ENCODE data around the gene CAMK2D.

Gene CAMK2D

DNA sequence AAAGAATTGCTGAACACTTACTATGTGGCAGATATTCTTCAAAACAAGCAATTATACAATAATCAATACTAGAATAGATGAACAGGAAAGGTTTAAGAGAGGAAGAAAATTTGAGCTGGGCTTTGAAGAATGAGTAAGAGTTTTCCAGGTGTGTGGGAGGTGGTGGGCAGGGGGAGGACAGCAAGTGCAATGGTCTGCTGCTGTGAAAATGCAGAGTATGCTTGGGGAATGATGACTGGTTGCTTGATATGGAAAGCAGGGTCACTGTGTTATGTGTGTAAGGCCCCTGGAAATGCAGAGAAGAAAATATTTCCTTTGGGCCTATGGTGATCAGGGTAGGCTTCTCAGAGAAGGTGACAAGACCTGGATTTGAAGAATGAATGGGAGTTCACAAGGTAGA lies 300.3 kb downstream of the CAMK2D start:
- no peak for DNase-seq

DNA sequence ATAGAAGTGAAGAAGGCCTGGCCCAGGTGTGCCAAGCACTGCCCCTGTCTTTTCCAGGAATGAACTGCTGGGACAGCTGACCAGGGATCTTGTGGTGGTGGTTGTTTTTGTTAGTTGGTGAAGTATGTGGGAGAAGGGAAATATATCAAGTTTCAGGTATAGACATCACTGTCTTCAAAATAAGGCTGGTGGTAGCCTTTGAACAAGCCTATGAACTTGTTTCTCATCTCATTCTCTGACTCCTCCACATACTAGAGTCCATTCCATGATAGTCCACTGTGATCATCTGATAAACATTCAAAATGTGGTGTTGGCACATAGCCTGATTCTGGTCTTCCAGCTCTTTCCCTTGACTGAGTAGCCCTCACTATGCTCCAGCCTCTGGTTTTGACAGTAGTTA lies 303.7 kb downstream of the CAMK2D start:
- DNase-seq: no peak

DNA sequence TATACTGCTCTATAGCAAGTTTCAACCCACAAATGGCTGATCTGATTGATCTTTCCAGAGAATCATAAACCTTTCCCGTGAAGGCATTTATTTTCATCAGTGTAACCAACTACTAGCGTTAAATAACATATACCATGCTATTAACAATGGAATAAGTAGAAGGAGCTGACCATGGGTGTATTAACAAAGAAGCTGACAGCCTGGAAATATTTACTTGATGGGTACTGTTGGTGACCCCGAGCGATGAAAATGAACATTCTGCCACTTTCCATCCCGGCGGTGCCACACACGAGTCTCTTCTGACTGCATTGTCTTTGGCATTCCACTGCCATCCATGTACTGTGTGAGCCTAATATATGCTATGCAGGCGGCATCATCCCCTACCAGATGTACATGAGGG lies 304.4 kb downstream of the CAMK2D start:
- DNase-seq: no peak

DNA sequence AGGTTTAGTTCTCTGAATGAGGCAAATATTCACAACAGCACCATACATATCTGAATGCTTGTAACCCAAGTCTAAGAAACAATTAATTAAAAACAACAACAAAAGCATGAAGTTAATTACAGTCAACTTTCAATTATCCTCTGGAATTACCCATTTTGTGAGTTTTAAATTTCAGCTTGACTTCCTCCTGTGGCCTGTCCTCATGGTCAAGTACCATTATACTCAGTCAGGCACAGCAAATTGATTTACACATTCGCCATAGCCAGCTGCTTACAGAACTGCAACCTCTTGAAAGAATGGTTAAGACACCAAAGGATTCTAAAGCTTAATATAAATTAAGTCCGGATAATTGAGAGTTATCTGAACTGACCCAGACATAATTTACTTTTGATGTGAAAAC lies 306.5 kb downstream of the CAMK2D start:
- DNase-seq: no peak

DNA sequence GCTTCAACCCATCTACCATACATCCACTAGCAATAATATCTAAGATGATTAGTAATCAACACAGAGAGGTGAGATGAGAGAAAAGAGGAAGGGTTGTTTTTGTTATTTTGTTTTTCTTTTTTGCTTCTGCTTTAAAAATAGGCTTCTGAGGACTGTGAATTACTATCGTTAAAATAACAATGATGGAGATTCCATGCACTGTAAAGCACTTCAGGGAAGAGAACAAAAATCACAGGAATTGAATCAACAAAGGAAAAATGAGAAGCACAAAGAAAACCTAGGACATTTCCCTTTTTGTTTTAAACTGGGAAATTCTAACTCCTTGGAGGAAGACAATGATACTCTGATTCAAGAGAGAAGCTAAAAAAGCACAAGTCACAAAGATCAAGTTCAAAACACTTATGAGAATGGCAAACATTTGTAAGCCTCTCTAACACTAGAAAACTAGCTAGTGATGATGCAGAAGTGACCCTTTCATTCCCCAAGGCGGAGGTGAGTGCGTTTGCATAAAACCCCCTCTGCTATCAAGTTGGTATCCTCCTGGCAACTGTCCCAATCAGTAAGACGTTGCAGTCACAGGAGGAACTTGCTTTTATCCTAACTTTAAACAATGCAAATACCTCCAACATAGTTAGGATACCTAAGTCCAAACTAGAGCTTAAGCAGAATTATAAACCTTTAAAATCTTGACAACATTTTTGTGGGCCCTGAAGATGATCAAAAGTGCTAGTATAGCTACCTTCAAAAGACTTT lies 308.5 kb downstream of the CAMK2D start:
- no peak for DNase-seq

DNA sequence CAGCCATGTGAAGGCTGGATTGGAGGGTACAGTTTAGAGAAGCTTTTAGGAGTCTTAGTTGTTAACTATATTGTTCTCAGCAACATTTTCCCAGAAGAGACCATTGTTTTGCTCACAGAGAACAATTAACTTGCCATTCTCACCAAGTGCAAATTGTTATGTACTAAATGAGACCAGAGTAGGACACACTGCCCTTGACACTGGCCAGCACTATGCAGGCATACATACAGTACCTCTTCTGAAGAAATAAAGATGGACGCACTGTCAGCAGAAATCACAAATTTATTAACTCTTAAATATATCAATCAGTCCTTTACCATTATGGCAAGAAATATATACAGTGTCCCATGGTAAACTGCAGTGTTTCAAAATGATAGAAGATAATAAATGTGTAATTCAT lies 309.4 kb downstream of the CAMK2D start:
- DNase-seq: no peak

DNA sequence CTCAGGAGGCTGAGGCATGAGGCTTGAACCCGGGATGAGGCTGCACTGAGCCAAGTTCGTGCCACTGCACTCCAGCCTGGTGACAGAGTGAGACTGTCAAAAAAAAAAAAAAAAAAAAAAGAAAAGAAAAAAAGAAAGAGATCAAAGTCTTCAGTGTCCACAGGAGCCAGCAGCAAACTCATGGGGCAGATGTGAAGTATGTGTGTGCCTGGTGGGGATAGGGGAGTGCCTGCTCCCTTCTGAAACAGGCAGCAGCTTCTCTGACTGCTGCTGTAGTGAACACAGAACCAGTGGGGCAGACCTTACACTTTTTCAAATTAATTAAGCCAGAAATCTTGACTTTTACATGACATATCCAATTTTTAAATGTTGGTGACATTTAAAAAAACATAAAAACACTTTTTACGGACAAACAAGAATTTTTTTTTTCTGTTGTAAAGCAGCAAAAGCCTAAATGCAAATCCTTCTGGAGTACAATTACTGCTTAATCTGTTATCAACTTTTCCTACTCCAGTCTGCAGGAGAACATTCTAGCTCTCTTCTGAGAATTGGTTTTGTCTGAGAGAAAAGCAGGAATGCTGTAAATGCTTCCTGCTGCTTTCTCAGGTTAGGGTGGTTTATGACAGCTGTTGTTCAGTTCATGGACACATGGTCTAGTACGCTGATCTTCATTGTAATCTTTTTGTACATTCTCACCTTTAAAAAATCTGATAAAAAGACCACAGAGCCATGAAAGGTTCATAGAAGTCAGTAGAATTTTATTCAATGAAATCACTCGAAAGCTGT lies 311.1 kb downstream of the CAMK2D start:
- no peak for DNase-seq

DNA sequence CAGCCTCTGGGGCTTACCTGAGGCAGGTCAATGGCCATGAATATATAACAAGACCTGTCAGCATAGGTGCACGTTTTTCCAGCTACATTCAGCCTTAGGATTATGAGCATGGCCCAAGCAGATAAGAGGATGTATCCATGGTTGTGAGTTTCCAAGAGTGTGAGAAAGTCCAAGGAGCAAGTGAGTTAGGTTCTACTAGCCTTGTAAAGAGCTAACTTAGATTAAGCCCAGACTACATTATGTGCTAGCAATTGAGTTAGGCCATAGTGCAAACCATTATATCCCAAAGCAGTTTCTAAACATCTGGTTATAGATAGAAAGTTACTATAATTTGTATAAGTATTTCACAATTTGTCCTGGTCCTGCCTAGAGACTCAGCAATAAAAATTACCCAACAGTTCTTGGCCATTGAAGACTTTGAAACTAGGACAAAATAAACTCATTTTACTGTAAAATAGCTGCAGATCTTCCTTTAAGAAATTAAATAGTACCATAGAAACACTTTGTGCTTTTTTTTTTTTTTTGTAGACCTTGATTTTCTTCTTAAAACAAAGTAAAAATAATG lies 312.0 kb downstream of the CAMK2D start:
- no peak for DNase-seq

DNA sequence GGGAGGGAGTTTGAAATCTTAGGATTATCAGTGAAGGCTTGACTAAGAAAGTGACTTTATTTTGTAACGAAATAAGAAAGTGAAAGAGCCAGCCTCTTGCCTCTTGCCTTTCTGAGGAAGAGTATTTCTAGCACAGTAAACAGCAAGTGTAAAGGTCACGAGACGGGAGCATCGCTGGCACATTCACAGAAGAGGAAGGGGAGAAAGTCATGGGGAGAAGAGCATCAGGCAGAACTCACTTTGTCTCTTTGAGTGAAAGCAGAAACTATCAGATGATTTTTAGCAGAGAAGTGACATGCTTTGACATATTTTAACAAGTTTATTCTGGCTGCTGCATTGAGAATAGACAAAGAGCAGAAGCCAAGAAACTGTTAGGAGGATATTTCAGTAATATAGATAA lies 313.8 kb downstream of the CAMK2D start:
- no peak for DNase-seq

DNA sequence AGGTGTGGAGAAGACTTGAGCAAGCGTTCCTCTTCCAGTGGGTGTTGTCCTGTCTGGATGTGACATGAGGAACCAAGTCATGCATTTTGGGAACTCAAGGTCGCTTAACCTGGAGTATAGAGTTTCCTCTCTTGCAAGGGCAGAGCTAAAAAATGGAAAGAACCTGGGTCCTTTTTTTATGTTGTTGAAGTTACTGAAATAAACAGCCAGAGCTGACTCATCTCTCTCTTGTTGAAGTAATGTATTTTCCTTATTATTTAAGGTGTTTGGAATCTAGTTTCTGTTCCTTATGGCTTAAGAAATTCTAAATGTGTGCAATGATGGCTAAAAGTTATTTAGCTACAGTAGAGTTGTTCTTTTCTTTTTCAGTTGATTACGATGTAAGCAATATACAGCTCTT lies 314.5 kb downstream of the CAMK2D start:
- DNase-seq: no peak

DNA sequence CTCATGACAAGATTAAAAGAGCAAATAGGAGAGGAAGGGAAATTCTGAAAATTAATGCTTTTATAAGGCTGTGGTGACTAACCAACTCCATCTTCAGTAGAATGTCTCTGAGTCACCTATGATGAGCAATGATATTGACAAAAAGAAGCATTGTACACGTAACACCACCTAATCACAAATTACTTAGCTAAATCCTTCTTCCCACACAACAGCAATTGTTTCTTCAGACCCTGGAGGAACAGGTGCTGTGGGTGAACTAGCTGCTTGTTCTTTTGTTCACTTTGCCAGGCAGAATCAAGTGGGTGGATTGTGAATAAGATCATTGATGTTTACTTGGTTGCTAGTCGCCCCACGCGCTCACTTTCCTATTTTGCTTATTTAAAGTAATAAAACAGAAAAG lies 315.5 kb downstream of the CAMK2D start:
- no peak for DNase-seq

DNA sequence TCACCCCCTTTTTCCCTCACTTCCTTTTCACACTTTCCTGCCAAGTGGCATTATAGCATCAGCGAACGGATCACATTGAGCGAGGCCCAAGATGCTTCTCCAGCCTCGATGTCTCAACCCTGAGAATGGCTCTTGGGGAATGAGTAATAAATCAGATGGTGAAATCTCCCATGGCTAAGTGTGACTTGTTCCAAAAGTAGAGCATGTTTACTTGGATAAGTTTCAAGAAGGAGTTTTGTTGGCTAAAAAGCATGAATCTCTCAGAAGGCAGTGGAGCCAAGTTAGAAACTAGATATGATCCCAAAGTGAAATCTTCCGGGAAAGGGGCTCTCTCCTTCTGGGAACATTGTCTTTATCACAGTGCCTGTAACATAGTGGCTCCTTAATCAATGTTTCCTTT lies 316.3 kb downstream of the CAMK2D start:
- DNase-seq: no peak

DNA sequence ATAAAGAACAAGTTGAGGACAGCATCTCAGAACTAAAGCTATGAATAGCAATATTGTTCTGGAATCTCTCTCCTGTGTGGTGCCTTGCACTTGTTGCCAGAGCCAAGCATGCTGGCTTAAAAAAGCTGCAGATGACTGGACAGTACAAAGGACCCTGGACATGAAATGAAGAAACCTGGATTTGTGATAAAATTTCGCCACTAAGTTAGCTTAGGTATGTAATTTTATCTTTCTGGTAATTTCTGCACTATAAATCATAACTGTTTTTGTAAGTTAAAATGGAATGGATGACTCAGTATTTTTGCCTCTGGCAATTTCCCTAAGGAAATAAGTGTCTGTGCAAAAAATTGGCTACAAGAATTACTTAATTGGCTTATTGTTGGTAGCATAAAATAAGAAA lies 317.2 kb downstream of the CAMK2D start:
- no peak for DNase-seq

DNA sequence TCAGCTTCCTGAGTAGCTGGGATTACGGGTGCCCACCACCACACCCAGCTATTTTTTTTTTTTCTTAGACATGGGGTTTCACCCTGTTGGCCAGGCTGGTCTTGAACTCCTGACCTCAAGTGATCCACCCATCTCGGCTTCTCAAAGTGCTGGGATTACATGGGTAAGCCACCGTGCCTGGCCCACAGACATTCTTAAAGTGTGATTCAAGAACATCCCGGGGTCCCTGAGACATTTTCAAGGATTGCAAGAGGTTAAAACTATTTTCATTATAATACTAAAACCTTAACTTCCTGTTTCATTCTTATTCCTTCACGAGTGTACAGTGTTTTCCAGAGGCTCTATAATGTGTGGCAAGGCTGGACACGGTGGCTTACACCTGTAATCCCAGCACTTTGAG lies 318.7 kb downstream of the CAMK2D start:
- DNase-seq: no peak

DNA sequence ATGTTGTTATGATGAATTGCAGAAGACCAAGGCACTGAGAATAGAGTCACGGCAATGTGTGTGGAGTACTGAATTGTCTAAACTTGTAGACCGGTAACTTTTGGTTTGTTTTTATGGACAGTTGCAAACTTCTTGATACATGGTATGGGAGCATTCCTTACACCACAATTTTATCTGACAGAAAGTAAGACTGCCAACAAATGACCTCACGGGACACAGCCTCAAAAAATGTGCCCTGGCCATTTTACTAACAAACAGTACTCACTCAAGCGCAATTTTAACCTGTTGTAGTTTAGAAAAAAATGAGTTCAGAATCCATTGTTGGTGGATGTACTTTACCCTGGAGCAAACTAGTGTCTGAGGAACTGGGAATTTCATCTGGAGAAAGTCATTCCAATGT lies 321.2 kb downstream of the CAMK2D start:
- DNase-seq: no peak

DNA sequence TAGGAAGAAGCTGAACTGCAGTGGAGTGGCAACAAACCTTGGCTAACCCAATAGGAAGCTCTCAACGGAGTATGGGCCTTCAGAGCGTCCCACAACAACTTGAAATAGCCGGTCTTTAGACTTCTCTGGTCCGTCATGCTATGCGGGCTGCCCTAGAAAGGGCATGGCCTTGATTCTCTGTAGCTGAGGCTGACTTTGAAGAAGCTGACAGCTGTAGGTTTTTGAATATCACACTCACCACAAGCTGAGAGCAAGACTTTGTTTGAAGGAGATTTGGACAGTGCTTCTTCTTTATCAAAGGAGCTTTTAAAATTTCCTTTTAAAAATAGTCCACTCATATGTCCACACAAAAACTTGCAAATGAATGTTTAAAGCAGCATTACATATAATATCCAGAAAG lies 322.9 kb downstream of the CAMK2D start:
- no peak for DNase-seq

DNA sequence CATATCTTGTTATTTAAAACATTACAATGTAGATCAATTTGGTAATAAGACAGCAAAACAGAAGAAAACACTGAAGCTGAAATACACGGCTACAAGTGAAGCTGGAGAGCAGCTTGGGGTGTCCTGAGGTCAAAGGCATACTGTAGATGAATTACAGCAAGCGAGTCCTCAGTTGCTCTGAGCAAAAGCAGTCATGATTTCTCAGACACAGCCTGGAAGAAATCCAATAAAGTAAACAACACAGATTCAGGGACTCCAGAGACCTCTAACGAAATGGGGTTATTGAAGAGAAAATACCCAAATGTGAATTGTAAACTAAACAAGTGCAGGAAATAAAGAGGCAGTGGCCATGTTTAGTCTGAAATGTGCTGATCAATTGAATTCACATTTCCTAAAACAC lies 324.4 kb downstream of the CAMK2D start:
- no peak for DNase-seq

DNA sequence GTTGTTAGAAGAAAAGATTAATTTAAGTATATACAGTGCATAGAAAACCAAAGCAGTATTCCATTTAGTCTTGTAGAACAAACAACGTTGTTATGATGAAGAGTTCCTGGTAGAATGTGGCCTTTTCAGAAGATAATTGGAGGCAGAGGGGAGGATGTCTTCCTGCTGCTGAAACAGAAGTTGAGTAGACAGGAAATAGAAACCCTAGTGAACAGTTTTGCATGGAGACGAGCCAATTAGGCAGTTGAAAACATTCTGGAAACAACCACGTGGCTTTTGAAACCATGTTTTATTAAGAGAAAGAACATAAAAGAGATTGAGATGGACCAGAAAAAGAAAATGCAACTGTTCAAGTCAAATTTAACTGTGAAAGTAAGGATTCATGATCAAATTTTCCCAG lies 325.2 kb downstream of the CAMK2D start:
- DNase-seq: no peak

DNA sequence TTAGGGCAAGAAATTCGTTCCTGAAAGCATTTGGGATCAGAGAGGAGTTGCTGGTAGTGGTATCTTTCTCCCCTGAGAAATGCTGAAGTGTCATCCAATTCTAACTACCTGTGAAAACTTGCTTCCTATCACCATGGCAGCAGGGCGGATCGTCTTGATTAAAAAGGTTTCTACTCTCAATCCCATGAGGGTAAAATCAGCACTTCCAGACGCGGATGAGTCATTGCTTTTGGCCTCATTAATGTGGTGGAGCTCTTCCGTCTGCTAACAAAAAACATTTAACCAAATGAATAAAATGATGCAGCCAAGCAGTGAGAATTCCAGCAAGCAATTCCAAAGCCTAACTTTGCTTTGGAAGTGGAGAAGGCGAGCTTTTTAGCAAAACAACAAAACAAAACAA lies 325.6 kb downstream of the CAMK2D start:
- DNase-seq: no peak

DNA sequence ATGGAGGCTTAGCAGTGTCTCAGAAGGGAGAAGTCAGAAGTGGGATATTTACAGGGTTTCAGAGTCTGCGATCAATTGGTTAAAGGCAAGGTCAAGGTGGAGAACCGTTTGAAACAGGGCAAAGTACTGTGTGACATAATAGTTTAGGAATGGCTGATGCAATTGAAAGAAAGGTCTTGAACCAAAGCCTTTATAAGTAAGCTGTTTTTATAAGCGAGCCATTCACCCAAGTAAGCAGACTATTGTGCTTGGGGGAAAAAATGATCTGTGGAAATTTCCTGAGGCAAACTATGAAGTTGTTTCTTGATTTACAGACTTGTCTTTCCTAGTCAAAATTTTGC lies 327.3 kb downstream of the CAMK2D start:
- no peak for DNase-seq

DNA sequence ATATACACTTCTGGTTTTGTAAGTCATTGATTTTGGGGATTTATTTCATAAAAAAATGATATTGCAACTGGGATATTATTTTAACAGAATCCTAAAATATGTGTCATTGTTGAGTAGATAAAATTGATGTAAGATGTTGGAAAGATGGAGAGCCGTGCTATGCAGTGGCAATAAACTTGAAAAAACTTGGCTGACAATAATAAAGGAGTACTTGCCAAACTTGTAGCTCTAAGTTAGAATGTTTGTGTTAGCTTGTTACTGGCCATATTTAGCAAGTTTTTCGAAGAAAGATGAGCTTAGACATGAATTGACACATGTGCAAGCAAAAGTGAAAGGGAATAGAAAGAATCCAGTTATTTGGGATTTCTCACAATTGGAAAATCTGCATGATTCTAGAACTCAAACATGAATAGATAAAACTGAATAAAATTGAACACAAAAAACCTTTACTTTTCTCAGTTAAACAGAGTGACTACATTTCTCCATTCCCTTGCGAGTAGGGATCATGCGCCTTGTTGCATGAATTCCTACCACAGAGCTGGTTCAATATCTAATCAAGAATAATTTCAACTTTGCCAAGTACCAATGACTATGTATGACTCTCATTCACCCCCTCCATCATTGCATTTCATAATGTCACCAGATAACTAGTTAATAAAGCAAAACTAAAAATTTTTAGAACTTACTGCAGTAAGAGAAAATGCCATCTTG lies 327.8 kb downstream of the CAMK2D start:
- no peak for DNase-seq

DNA sequence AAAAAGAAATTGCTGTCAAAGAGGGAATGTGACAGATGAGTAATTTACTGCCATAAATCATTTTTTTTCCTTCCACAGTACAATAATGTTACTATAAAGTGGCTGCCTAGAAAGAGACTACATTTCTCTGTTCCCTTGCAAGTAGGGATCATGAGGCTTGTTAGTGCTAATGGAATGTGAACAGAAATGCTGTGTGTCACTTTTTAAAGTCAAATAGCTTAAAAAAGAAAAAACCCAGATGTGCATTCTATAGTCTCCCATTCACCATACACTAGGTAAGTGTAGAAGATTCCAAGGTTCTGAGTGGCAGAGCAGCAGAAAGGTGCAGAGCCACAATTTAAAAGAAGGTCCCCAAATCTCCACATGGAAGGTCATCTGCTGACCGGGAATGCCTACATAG lies 328.4 kb downstream of the CAMK2D start:
- DNase-seq: no peak

DNA sequence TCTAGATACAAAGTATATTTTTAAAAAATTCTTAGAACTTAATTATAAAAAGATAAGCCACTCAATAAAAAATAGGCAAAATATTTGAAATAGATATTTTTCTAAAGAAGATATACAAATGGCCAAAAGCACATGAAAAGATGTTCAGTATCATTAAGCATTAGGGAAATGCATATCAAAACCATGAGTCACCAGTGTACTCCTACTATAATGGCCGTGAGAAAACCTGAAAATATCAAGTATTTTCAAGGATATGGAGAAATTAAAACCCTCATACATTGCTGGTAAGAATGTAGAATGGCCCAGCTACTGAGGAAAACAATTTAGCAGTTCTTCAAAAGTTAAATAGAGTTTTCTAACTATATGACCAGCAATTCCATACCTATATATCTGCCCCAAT lies 337.9 kb downstream of the CAMK2D start:
- DNase-seq: no peak

DNA sequence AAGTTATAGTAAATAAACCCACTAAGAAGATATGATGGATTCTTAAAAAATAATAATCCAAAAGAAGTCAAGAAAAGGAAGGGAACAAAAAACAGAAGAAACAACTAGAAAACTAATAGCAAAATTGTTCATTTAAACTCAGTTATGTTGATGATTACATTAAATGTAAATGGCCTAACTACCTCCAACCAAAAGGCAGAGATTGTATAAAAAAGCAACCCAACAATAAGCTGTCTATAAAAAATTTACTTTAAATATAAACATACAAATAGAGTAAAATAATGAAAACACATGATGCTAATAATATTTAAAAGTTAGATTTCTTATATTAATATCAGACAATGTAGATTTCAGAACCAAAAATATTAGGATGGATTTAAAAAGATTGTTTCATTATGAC lies 340.6 kb downstream of the CAMK2D start:
- no peak for DNase-seq

Measured in CD4-positive, alpha-beta T cell treated with Interleukin-12 subunit alpha and Interleukin-12 subunit beta, for 1 hour (primary cell).